HG03354 (cell line): ENCODE results near the gene OR5K3.
"Not testable (repeated sequence)": the region's sequence is repeated elsewhere in the genome, so short reads cannot be mapped to it uniquely, and the experiment has no call there.

ENCODE experiments used
- ATAC-seq: cut with Tn5 transposase; IDR thresholded peaks from one replicate; pipeline ENCODE4 v1.9.1; 2021; ENCODE audit warnings: mild to moderate bottlenecking; ENCODE audit not compliant: unreplicated experiment, poor library complexity, severe bottlenecking

Gene OR5K3, protein sequence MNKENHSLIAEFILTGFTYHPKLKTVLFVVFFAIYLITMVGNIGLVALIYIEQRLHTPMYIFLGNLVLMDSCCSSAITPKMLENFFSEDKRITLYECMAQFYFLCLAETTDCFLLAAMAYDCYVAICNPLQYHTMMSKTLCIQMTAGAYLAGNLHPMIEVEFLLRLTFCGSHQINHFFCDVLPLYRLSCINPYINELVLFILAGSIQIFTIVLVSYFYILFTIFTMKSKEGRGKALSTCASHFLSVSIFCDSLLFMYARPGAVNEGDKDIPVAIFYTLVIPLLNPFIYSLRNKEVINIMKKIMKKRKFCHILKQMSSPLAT

DNA sequence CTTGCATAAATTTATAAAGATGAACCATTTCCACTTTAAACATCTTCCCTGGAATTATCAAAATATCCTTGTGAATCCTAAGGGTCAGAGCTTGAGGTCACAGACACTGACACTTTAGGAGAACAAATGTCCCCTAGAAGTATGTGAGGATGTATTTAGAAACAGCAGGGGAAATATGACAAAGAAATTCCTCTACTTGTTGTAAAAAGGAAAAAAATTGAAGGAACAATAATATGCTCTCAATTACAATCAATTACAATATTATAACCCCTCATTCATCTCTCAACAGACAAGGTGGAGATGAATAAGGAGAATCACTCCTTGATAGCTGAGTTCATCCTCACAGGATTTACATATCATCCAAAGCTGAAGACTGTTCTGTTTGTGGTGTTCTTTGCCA, at the start of gene OR5K3:
OR5K3 (plus strand) TSS at position 301 of the 400 bp plus-strand sequence; CDS start at position 301, 0 bp downstream.
- ATAC-seq, result no peak

DNA sequence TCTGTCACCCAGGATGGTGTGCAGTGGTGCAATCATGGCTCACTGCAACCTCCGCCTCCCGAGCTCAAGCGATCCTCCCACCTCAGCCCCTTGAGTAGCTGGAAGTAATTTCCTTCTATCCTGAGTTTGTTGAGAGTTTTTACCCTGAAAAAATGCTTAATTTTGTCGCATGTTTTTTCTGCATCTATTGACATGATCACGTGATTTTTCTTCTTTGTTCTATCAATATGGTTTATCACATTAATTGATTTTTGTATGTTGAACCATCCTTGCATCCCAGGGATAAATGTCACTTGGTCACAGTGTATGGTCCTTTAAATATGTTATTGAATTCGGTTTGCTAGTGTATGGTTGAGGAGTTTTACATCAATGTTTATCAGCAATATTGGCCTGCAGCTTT, 48.7 kb upstream of the OR5K3 start:
- no peak for ATAC-seq

DNA sequence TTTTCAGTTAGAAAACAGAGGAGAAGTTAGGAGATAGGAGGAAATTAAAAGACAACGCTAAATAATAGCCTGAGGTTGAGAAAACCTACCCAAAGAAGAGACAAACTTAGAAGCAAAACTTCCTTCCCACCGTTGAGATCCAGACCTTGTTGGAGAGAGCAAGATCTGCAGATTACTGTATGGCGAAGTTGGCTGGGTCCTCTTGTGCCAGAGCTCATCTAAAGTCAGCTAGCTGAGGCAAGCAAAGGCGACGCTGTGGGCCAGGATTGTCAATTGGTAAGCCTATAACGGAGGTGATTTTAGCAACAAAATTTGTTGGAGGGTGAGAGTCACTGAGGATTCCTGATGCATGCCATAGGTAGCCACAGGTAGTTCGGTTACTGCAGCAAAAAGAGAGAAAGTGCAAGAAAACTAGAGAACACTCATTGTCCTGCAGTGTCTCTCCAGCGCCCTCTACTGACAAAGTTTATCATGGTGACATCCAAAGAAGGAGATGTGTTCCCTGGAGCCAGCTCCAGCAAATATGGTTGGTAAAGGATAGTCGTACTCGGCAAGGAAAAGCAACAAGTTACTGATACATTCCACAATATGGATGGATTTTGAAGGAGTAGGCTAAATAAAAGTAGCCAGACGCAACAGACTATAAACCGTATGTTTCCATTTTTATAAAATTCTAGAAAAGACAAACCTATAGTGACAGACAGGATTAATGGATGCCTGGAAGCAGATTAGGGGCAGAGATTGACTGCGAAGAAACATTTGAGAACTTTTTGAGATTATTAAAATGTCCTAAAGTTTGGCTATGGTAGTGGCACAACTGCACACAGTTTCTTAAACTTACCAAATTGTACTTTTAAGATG, 46.6 kb upstream of the OR5K3 start:
- ATAC-seq, result peak; percentile 83

DNA sequence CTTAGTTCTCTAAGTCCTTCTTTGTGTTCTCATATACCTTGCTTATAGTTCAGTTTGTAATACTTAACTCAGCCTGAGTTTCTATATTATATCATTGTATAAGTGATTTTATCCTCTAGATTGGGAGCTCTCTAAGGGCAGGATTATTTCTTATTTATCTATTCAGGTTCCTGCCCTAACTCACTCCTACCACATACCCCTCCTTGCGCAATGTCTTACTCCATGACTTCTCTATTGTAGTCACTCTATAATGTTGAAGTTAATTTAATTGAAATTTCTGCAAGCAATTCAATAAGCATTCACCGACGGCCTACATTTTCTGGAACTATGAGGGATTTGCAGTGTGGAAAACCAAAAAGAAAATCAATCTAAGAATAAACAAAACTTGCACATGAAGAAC, 40.4 kb upstream of the OR5K3 start:
- no peak for ATAC-seq

DNA sequence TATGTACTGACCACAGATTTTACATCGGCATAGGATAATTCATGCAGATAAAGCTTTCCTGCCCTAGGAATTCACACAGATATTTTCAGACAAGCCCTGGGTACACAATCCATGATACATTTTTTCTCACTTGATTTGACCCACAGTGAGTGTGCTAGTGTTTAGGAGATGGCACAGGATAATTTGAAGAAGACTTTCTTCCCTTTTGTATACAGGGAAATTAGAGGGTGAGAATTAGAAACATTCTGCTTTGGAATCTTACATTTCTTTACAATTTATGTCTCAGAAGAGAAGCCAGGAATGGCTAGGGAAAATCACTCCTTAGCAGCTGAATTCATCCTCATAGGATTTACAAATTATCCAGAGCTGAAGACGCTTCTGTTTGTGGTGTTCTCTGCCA, 36.9 kb upstream of the OR5K3 start, which contains the start of gene OR5K4:
OR5K4 (plus strand) TSS at position 301 of the 400 bp plus-strand sequence; CDS start at position 301, 0 bp downstream.
- no peak for ATAC-seq

DNA sequence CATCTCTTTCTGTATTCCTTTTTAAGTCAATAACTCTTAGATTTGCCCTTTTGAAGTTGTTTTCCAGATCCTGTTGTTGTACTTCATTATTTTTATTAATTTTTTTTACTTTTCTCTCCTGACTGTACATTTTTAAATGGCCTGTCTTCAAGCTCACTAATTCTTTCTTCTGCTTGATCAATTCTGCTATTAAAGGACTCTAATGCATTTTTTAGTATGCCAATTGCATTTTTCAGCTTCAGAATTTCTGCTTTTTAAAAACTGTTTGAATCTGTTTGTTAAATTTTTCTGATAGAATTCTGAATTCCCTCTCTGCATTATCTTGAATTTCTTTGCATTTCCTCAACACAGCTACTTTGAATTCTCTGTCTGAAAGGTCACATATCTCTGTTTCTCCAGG, 31.2 kb upstream of the OR5K3 start:
- ATAC-seq, result no peak

DNA sequence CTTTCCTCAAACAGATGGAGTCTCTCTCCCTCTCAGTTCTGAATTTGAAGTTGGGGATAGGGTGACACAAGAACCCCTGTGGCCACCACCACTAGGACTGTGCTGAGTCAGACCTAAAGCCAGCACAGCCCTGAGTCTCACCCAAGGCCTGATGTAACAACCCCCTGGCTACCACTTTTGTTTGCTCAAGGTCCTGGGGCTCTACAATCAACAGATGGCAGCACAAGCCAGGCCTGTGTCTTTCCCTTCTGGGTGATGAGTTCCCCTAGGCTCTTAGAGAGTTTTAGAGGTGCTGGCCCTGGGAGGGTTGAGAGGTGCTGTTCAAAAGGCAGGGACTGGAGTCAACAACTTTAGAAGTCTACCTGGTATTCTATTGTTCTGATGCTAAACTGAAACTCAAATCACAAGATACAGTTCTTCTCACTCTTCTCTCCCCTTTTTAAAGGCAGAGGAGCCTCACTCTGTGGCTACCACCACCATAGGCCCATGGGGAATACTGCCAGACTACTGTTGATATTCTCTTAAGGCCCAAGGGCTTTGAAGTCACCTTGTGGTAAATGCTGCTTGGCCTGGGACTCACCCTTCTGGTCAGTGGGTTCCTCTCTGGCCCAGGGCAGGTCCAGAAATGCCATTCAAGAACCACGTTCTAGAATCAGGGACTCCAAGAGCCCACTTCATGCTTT, 30.3 kb upstream of the OR5K3 start:
- ATAC-seq, result peak; percentile 76

DNA sequence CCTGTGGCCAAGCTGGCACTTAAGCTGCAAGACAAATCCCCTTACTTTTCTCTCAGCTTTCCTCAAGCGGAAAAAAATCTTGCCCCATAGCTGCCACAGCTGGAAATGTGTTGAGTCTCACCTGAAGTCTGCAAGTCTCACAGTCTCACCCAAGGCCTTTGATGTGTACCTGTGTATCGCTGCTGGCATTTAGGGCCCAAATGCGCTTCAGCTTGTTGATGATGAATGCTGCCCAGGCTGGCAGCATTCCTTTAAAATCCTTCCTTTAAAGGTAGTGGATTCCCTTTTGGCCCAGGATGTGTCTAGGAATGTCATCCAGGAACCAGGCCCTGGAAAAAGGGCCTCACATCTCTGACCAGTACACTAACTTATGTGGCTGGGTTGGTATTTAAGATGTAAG, 29.8 kb upstream of the OR5K3 start:
- ATAC-seq, result no peak

DNA sequence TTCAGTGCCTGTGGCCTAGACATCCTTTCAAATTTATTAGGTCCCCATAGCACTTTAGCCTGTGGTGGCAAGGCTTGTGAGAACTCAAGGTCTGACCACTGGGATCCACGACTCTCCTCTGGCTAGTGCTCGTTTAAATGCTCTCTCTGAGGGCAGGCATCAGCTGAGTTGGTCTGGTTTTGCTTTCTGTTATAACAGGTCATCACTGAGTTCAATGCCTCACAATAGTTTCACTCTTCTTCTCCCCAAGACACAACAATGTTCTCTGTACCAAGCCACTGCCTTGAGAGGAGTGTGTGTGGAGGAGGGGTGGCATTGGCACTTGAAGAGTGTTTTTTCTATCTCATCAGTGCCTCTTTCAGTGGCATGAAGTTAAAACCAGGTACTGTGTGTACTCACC, 29.2 kb upstream of the OR5K3 start:
- no peak for ATAC-seq

DNA sequence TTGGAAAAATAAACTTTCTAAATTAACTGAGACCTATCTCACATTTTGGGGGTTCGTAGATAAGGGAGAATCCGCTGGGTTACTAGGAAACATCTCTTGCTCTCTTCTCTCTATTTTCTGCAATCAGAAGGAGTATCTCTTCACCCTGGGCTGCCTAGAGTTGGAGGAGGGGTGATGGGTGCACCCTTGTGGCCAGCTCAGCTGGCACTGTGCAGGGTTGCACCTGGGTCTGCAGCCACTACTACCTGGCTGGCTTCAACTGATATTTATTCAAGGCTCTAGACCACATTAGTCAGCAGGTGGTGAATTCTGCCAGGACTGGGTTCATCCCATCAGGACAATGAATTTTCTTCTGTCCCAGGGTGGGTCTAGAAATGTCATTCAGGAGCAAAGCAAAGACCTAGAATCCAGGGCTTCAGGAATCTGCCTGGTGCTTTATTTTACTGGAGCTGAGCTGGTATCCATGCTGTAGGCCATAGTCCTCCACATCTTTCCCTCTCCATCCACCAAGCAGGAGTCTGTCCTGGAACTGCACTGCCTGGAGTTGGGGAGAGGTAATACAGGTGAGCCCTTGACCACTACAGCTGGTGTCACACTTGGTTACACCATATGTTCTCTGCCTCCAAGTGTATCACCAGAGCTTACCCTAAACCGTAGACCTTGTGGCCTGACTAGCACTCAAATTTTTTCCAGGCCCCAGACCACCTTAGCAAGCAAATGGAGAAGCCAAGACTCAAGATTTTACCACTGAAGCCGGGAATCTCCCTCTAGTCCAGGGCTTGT, 22.8 kb upstream of the OR5K3 start:
- ATAC-seq, result no peak

DNA sequence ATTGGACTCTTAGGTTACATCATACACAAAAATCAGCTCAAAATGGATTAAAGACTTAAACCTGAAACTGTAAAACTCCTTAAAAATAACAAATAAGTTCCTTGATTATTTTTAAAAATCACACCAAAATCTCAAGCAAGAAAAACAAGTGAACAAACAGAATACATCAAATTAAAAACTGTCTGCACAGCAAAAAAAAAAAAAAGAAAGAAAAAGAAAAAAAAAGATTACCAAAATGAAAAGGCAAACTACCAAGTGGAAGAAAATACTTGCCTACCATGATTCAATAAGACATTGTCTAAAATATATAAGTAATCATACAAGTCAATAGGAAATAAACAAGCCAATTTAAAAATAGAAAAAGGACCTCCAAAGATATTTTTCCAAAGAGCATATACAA, 19.3 kb upstream of the OR5K3 start:
- ATAC-seq, result no peak

DNA sequence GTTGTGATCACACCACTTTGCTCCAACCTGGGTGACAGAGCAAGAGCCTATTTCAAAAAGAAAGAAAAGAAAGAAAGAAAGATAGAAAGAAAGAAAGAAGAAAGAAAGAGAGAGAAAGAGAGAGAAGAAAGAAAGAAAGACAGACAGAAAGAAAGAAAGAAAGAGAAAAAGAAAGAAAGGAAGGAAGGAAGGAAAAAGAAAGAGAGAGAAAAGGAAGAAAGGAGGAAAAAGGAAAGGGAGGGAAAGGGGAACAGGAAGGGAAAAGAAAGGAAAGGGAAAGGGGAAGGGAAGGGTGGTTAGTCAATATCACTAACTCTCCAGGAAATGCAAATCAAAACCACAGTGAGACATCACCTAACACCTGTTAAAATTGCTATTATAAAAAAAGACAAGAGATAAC, 18.6 kb upstream of the OR5K3 start:
- ATAC-seq, result no peak

DNA sequence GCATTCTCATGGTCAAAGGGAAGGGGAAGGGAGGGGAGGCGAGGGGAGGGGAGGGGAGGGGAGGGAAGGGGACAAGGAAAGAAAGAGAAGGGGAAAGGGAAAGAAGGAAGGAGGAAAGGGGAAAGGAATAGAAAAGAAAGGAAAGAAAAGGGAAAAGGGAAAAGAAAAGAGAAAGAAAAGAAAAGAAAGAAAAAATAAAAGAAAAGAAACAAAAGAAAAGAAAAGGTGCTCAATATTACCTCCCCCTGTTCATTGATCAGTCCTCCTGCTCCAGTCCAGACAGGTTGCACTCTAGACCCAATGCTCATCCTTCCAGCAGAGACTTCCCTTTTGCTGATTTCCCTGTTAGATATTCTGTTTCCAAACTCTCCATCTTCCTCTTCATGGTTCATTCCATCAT, 18.0 kb upstream of the OR5K3 start:
- no peak for ATAC-seq

DNA sequence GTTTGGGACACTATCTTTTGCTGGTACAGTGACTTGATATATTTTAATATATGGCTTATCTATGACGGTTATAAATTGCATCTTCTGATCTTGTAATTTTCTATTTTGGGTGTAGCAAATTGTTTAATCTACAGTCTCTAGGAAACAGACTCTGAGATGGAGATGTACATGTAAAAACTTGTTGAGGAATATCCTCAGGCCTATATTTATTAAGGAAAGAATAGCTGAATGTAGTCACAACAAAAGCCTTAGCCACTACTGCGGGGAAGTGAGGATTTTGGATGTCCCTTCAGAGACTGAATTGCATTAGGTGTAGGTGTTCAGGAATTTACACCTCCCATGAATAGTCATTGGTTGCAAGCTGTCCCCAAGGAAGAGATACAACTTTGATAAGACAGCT, 13.8 kb upstream of the OR5K3 start:
- ATAC-seq, result no peak

DNA sequence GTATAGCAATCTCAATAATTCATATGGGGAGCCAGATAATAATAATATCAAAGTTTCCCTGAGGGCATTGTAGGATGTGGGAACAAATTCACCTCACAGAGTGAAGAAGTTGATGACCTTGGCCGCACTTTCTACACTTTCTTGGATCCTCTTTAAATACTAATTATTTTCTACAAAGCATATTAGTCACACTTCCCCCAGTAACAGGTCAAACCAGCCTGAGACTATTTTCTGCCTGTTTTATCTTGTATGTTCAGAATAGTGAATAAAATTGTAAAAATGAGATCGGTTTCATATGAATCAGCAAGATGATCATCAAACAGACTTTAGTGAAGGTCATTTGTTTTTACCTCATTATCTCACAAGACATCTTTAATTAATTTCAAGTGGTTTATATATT, 2.3 kb upstream of the OR5K3 start:
- no peak for ATAC-seq

DNA sequence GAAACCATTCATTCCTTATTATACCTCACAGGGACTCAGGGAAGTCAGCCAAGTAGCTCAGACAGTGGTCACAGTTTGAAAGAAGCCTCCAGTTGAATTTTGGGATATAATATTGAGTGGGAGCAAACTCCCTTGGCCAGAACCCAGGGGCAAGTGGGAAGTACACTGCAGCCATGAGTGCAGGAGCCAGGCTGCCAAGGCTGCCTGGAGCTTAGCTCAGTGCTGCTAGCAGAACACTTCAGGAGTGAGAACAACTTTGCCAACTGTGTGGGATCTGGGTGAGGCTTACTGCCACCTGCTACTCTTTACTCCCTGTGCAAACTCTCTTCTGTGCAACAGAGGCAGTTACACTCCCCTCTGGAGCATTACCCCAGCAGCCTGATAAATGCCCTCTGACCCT, 4.6 kb downstream of the OR5K3 start:
- no peak for ATAC-seq

DNA sequence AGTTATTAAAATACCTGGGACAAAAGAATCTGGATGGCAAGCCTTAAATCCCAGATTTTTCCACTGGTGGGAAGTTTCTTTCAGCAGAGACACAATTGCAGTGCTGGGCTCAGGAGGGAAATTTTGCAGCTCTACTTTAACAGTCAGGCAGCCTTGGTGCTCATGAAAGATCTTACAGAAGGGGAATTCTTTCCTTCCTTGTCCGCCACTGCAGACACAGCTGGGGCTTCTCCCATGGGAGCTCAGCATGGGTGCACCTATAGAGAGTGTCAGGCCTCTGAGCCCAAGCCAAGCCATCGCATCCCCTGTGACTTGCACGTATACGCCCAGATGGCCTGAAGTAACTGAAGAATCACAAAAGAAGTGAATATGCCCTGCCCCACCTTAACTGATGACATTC, 6.0 kb downstream of the OR5K3 start:
- ATAC-seq, result not testable (repeated sequence)

DNA sequence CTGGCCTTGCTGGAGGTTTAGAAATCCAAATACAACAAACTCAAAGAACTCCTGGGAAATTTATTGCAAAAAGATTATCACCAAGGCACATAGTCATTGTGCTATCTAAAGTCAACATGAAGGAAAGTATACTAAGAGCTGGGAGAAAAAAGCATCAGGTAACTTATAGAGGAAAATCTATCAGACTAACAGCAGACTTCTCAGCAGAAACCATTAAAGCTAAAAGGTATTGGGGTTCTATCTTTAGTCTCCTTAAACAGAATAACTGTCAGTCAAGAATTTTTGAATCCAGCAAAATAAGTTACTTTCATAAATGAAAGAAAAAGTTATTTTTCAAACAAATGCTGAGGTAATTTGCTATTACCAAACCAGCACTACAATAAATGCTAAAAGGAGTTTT, 8.0 kb downstream of the OR5K3 start:
- ATAC-seq, result no peak

DNA sequence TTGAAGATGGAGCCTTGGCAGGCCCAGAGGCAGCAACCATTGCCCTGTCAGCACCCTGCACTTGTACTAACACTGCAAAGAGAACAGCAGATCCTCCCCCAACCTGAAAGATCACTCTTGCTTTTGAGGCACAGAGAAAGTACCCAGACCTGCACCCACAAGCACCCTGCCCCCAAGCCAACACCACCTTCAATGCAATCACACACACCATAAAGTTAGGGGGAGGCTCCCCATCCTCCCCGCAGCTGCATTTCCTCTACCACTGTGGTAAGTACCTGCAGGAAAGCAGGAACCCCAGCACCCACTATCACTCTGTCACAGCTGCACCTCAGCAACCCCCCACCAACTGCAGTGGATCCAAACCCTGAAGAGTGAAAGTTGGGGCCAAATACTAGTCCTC, 12.0 kb downstream of the OR5K3 start:
- ATAC-seq, result no peak

DNA sequence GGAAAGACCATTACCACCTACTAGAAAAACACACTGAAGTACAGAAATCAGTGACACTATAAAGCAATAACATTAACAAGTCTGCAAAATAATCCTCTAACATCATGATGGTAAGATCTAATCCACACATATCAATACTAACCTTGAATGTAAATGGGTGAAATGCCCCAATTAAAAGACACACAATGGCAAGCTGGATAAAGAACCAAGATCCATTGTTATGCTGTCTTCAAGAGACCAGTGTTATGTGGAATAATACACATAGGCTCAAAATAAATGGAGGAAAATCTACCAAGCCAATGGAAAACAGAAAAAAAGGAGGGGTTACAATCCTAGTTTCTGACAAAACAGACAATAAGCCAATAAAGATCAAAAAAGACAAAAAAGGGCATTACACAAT, 13.5 kb downstream of the OR5K3 start:
- no peak for ATAC-seq
